Activated CD8-positive, alpha-beta memory T cell treated with anti-CD3 and anti-CD28 coated beads, Interleukin-2, amount 50 U/mL, for 48 hours (primary cell): ENCODE measurements around the gene PFAS.
"Not testable (repeated sequence)": the region's sequence is repeated elsewhere in the genome, so short reads cannot be mapped to it uniquely, and the experiment has no call there.

Experiments used
- DNase-seq: peaks from one replicate; pipeline ENCODE4 v3.0.0-alpha.2; 2020

Gene PFAS

GRCh38 chr17:8225813-8226535, 23.1 kb upstream of the PFAS start:
- DNase-seq, result peak; percentile 91

DNA sequence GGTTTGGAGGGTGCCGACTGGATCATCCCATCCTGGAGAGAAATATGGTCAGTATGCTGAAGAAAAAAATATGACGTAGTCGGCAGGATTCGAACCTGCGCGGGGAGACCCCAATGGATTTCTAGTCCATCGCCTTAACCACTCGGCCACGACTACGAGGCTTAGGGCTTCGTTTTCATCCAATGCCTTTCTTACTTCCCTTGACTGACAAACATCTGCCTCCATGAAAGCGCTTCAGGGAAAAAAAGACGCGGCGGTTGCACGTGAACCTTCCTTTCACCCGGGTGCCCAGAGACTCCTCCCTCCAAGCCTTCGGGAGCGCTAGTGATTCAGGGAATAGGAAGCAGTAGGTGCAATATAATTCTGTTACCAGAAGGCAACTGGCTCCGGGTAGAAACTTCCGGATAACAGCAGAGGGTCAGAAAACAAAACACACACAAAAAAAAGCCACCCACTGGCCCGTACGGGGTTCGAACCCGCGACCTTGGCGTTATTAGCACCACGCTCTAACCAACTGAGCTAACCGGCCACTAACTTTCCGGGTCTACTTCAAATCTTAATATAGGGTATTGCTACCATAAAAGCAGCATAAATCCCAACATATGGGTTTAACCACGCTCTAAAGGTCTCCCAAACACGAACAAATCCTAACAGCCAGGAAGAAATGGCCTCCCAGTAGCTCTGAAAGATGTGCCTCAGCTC, 22.4 kb upstream of the PFAS start:
- peak; percentile 88 for DNase-seq

DNA sequence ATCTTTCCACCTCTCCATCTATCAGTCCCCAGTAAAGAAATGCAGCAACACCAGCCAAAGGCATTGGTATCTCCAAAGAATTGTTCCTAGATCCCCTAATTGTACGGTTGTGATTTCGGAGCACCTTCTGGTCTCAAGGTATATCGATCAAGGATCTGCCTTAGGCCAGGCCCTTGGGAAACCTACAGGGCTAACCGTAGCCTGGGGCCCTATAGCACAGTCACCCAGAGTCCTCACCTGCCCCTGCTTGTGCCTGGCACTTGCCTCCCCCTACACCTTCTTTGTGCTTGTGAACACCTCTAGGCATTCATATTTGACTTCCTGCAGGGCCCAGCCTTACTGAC, 21.9 kb upstream of the PFAS start:
- no peak for DNase-seq

- no peak for DNase-seq
Observed at GRCh38 chr17:8231701-8232100, 17.4 kb upstream of the PFAS start.

- no peak for DNase-seq
Observed at GRCh38 chr17:8234361-8235270, 14.5 kb upstream of the PFAS start.

DNA sequence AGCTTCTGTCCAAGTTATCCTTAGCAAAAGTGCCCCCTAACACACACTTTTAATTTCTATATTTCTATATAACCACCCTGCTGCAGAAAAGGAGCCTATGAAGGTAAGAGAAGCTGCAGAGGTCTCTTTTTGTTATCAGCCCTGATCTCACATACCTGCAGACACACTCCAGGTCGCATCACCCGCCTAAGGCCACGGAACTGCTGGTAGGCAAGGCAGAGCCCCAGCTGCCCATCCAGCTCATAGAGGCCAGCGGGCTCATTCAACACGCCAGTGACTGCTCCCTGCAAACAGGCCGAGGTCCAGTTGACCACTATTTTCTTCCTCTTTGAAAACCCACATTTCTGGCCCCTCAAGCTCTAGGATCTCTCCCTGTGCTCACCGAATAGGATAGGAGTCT, 13.4 kb upstream of the PFAS start:
- DNase-seq, result no peak

- DNase-seq, result no peak
Observed at GRCh38 chr17:8237175-8237574, 11.9 kb upstream of the PFAS start.

DNA sequence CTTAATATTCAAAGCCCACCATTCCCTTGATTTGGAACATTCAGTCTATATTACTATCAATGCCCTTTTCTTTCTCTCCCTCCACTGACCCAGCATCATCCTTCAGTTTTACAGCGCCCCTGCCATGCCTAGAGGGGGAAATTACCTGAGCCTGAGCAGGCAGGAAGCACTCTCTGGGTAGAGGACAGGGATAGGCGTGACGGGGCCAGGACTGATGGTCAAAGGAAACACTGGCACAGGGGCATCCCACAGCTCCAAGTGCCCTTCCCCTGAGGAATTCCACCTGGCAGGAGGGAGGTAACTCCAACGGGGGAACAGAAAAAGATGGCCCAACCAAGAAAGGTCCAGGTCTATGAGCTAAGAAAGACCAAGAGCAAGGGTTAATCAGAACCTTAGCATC, 11.2 kb upstream of the PFAS start:
- no peak for DNase-seq

GRCh38 chr17:8243827-8244226, 5.3 kb upstream of the PFAS start:
- no peak for DNase-seq

GRCh38 chr17:8244768-8245167, 4.3 kb upstream of the PFAS start:
- no peak for DNase-seq

DNA sequence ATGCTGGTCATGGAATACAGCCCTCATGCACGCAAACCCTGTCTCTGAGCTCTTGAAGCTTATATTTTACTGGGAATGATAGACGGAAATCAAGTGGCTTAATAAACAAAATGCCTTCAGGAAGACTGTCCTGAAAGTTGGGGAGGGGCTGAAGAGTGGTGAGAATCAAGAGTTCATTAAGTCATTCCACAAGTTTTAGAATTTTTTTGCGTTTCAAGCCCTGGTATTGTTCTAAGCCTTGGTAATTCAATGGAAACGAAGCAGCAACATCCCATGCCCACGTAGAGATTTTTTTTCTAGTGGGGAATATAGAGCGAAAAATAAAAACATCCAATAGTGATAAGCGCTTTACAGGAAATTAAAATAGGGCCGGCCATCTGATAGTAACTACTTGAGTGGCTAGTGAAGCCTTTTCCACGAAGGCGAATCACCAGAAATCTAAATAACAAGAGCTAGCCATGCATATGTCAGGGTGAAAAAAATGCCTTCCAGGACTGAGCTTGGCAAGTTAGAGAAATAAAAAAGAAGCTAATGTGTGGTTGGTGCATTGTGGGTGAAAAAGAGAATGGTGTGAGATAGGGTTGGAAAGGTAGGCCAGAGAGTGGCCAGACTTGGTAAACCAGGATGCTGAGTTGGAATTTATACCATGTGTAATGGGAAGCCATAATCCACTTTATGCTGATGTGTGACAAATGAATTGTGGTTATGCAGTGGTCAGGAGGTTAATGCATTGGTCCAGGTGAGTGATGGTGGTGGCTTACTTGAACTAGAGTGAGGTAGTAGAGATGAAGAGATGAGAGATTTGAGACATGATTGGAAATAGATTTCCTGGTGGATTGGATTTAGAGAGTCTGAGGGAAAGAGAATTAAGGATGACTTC, 772 bp downstream of the PFAS start:
- no peak for DNase-seq

DNA sequence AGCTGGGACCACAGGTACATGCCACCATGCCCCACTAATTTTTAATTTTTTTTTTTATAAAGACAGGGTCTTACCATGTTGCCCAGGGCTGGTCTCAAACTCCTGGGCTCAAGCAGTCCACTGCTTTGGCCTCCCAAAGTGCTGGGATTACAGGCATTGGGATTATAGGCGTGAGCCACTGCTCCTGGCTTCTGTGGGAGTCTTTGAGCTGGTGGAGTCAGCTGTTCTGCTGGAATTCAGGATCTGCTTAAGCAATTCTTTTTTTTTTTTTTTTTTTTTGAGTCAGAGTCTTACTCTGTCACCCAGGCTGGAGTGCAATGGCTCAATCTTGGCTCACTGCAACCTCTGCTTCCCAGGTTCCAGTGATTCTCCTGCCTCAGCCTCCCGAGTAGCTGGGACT, 2.3 kb downstream of the PFAS start:
- not testable (repeated sequence) for DNase-seq

DNA sequence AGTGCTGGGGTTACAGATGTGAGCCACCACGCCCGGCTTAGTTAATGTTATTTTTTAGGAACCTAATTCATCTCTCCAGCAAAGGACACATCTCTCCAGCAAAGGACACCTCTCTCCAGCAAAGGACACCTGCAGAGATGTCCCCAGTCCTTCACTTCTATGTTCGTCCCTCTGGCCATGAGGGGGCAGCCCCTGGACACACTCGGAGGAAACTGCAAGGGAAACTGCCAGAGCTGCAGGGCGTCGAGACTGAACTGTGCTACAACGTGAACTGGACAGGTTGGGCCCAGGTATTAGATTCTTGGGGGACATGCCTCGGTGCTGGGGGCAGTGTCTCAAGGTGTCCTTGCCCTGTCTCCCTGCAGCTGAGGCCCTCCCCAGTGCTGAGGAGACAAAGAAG, 4.7 kb downstream of the PFAS start:
- DNase-seq, result no peak

DNA sequence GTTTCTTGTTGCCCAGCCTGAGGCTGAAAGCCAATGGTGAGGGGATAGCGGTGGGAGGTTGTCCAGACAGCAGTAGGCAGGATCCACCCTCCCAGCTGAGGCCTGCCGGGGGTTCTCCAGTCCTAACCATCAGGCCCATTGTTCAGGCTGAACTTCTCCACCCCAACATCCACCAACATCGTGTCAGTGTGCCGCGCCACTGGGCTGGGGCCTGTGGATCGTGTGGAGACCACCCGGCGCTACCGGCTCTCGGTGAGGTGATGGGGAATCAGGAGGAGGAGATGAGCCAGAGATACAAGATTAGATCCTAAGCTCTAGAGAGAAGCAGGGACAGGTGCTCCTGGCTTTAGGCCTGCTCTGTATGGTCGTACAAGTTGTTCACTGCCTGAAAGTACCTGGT, 5.8 kb downstream of the PFAS start:
- DNase-seq, result no peak

DNA sequence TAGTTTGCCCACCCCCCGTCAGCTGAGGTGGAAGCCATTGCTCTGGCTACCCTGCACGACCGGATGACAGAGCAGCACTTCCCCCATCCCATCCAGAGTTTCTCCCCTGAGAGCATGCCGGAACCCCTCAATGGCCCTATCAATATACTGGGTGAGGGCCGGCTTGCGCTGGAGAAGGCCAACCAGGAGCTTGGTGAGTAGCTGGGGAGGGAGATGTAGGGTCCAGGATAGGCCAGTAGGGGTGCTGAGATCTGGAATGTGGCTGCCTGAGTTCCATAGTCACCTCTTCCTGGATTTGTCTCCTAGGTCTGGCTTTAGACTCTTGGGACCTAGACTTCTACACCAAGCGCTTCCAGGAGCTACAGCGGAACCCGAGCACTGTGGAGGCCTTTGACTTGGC, 6.4 kb downstream of the PFAS start:
- no peak for DNase-seq

- DNase-seq, result no peak
Observed at GRCh38 chr17:8256291-8256690, 7.2 kb downstream of the PFAS start.

DNA sequence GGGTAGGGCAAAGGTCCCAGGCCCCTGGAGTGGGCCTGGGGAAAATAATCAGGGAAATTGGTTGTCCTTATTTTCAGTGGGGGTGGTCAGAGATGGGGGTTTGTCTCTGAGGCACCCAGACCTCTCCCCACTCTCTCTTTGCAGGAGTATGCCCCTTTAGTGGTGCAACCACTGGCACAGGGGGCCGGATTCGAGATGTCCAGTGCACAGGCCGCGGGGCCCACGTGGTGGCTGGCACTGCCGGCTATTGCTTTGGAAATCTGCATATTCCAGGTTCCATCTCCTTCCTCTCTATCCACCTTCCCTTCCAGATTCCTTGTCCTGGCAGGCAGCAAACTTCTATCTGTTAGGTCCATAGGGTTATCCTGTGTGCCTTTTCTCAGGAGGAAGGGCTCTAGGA, 7.6 kb downstream of the PFAS start:
- no peak for DNase-seq

DNA sequence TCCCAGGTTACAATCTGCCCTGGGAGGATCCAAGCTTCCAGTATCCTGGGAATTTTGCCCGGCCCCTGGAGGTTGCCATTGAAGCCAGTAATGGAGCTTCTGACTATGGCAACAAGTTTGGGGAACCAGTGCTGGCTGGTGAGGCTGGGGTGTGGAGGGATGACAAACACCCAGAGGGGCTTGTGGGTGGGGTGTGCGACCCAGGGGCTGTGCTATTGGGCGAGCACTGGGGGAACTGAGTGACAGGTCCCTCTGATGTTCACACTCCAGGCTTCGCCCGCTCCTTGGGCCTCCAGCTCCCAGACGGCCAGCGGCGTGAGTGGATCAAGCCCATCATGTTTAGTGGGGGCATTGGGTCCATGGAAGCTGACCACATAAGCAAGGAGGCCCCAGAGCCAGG, 8.7 kb downstream of the PFAS start:
- DNase-seq, result no peak

DNA sequence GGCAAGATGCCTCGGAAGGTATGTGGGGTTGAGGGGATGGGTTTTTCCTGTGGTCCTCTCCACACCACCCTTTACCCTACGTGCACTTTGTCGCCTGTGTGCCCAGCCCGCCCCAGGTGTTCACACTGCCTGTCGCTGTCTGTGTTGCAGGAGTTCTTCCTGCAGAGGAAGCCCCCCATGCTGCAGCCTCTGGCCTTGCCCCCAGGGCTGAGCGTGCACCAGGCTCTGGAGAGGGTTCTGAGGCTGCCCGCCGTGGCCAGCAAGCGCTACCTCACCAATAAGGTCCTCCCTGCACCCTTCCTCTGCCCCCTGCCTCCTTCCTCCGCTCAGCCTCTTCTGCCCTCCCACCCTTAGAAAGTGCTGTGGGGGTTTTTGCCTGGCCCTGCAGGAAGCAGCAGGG, 15.2 kb downstream of the PFAS start:
- no peak for DNase-seq

DNA sequence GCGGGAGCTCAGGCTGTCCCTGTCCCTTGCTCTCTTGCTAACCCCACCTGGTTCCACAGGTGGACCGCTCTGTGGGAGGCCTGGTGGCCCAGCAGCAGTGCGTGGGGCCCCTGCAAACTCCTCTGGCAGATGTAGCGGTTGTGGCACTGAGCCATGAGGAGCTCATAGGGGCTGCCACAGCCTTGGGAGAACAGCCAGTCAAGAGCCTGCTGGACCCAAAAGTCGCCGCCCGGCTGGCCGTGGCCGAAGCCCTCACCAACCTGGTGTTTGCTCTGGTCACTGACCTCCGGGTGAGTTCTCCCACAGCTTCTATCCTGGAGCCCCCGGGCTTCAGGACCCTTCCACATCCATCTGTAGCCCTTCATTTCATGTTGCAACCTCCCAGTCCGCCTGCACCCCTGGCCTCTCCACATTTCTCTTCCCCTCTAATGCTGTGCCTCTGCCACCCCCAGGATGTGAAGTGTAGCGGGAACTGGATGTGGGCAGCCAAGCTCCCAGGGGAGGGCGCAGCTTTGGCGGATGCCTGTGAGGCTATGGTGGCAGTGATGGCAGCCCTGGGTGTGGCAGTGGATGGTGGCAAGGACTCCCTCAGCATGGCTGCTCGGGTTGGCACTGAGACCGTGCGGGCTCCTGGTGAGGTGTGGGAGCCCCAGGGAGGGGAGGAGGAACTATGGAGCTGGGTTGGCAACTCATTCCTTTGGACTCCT, 15.9 kb downstream of the PFAS start:
- DNase-seq, result no peak

- DNase-seq, result no peak
Observed at GRCh38 chr17:8266648-8267479, 17.8 kb downstream of the PFAS start.
